Ovary (tissue), 9 donors: ENCODE measurements around the gene TIMP2. TPM values are rescaled to one million over a fixed set of nuclear protein-coding genes. Genes with fewer than 3 reads are reported as not detected.

ENCODE experiments used
- DNase-seq, 5 donors: peaks; one replicate each; pipeline ENCODE4 v3.0.0-alpha.2; 2019 to 2020
- H3K27ac ChIP-seq, 2 donors: fragments of 200-600 bp; one replicate each; pipeline versions ENCODE4 v1.5.1 to v1.8.0; 2019 to 2022
- H3K27me3 ChIP-seq: fragments of 200-600 bp; one replicate; pipeline ENCODE4 v1.8.0; 2022
- H3K36me3 ChIP-seq: fragments of 200-600 bp; sonication (generic); one replicate; pipeline ENCODE4 v1.5.1; 2019
- H3K4me1 ChIP-seq: one replicate; pipeline ENCODE4 v1.8.1; 2013; ENCODE audit warnings: mild to moderate bottlenecking, moderate library complexity; ENCODE audit not compliant: insufficient read depth
- H3K4me3 ChIP-seq: fragments of 200-600 bp; sonication (generic); one replicate; pipeline ENCODE4 v1.5.1; 2017
- H3K9me3 ChIP-seq, 2 donors: fragments of 200-600 bp in 1 of 2; sonication (generic) in 1 of 2; one replicate each; pipeline versions ENCODE4 v1.5.1 to v1.8.1; 2013 to 2019; ENCODE audit warnings: mild to moderate bottlenecking in 1 of 2, moderate library complexity in 1 of 2
- CTCF ChIP-seq, 3 donors: fragments of 450-650 bp in 2 of 3; fragments of 200-600 bp in 1 of 3; IDR thresholded peaks; one replicate each; pipeline versions ENCODE4 v1.5.1 to v1.8.0; 2016 to 2022; ENCODE audit warnings: antibody characterized with exemption in 3 of 3, mild to moderate bottlenecking in 1 of 3
- EP300 ChIP-seq: sonication (generic); formaldehyde crosslinking; IDR thresholded peaks from one replicate; pipeline ENCODE4 v1.6.1; 2017; ENCODE audit warnings: antibody characterized with exemption
- POLR2A ChIP-seq: fragments of 450-650 bp; IDR thresholded peaks from one replicate; pipeline ENCODE4 v1.6.1; 2017; ENCODE audit warnings: antibody characterized with exemption, mild to moderate bottlenecking, moderate library complexity
- WGBS, 3 donors: extraction: QIAGEN DNeasy Blood & Tissue Kit in 1 of 3; methylation state at CpG; one replicate each; pipeline versions ENCODE4 v1.1.5 to v1.1.7; 2013 to 2017; 5-methylcytosine and 5-hydroxymethylcytosine counted together
- intact Hi-C, 4 donors: fragments of 100-400 bp; cut with DNase I; formaldehyde crosslinking; loops; one replicate each; pipeline versions ENCODE4 v1.11.0 to v1.15.1; 2022 to 2023
- polyA plus RNA-seq, 2 donors: library from polyadenylated mRNA; stranded (reverse); fragments of 200-250 nt in 1 of 2; fragments of 350-450 nt in 1 of 2; fragmentation: Illumina TruSeq in 1 of 2; extraction: RNeasy Lipid Tissue Mini Kit (QIAGEN cat#74804) in 1 of 2; gene quantifications; one replicate each; pipeline ENCODE4 v1.2.3, GENCODE V29; 2013 to 2014
- total RNA-seq, 7 donors: library from RNA; depleted of rRNA in 2 of 7; stranded (reverse); fragments of >200 nt in 2 of 7; fragmentation: NEBNext Ultra II Directional in 3 of 7; extraction: Animal tissue kit (Norgen Biotek cat#: 25700) in 3 of 7; gene quantifications; one replicate each; pipeline versions ENCODE4 v1.1.0 to v1.2.4, GENCODE V29; 2016 to 2023
- donor health status: DM: no; HTN: no; CAD: no; lungs with moderate emphysema.
- donor health status: DM: no; HTN: no; CAD: no.
- donor health status: Bipolar disorder and iron deficiency.
- donor health status: DM: yes; HTN: yes; CAD: no.
- donor health status: DM: no; HTN: no; CAD: no.
- donor health status: DM: yes; HTN: yes; CAD: no.

The TIMP2 gene
- total and polyA plus RNA-seq, 9 donors, result 221 to 1,422 (median 693) TPM

- no peaks in the 10 kb centered on the region for H3K9me3 ChIP-seq
- peak in 3 of 5 donors; percentile 50 to 74 (median 62) for DNase-seq
- 0 to 1% (median 1%) methylated on average over 59 to 73 of the region's 73 CpGs for WGBS, 3 donors
- H3K27me3 ChIP-seq, result no peaks in the 10 kb centered on the region
- H3K27ac ChIP-seq, result peak overlapping the region; percentile 96 to 97
- peaks cover 6% of the 10 kb centered on the region for H3K4me1 ChIP-seq
- peak overlapping the region; percentile 76 for H3K4me3 ChIP-seq
- intact Hi-C loops, result no loop called here
- H3K36me3 ChIP-seq, result no peaks in the 10 kb centered on the region
- TF ChIP-seq POLR2A, result no peak
- no peak for TF ChIP-seq CTCF (IDR thresholded peaks at IDR 0.05)
- no peak for TF ChIP-seq EP300
Observed at GRCh38 chr17:78839762-78840529, 85.2 kb downstream of the TIMP2 start.

- no peaks in the 10 kb centered on the region for H3K27me3 ChIP-seq
- peak overlapping the region; percentile 76 for H3K4me3 ChIP-seq
- no peaks in the 10 kb centered on the region for H3K36me3 ChIP-seq
- intact Hi-C loops, result no loop called here
- H3K4me1 ChIP-seq, result peaks cover 6% of the 10 kb centered on the region
- TF ChIP-seq POLR2A (no peak), CTCF (IDR thresholded peaks at IDR 0.05) (no peak), EP300 (no peak)
- H3K9me3 ChIP-seq, result no peaks in the 10 kb centered on the region
- 10 to 16% (median 11%) methylated on average over 11 of the region's 11 CpGs for whole genome bisulfite sequencing, 3 donors
- no peak for DNase-seq
- H3K27ac ChIP-seq, result peak overlapping the region in 1 of 2 donors; percentile 96
Observed at GRCh38 chr17:78839235-78839761, 85.9 kb downstream of the TIMP2 start.

GRCh38 chr17:78838574-78839005 is 86.6 kb downstream of the TIMP2 start:
- H3K4me3 ChIP-seq, result no peak overlapping the region
- peaks cover 6% of the 10 kb centered on the region for H3K4me1 ChIP-seq
- intact Hi-C loops, result no loop called here
- no peak for TF ChIP-seq CTCF (IDR thresholded peaks at IDR 0.05)
- no peak for TF ChIP-seq EP300
- TF ChIP-seq POLR2A, result no peak
- no peaks in the 10 kb centered on the region for H3K27me3 ChIP-seq
- peak in 1 of 5 donors; percentile 48 for DNase-seq
- no peak overlapping the region for H3K27ac ChIP-seq
- H3K9me3 ChIP-seq, result no peaks in the 10 kb centered on the region
- no peaks in the 10 kb centered on the region for H3K36me3 ChIP-seq
- WGBS, 3 donors, result 75 to 83% (median 77%) methylated on average over 22 of the region's 22 CpGs

- 67 to 72% (median 72%) methylated on average over 5 of the region's 5 CpGs for WGBS, 3 donors
- TF ChIP-seq POLR2A (no peak), EP300 (no peak), CTCF (IDR thresholded peaks at IDR 0.05) (no peak)
- Histone ChIP-seq H3K36me3 (no peaks in the 10 kb centered on the region), H3K4me3 (no peak overlapping the region), H3K4me1 (peaks cover 6% of the 10 kb centered on the region), H3K27me3 (no peaks in the 10 kb centered on the region), H3K9me3 (no peaks in the 10 kb centered on the region), H3K27ac (no peak overlapping the region)
- peak in 1 of 5 donors; percentile 13 for DNase-seq
- intact Hi-C loops, result no loop called here
Observed at GRCh38 chr17:78836420-78837021, 88.7 kb downstream of the TIMP2 start.
